Islet of Langerhans (tissue), 1 donor: Measurements from ENCODE around the gene CASZ1.
A peak's percentile ranks its signal among the peaks of the same experiment; 100 is the strongest.

Experiments used
- FAIRE-seq: peaks from one replicate; lab custom pipeline; 2011; peaks lifted over from hg19 to GRCh38; lab: Jason Lieb, UNC

The CASZ1 gene

DNA sequence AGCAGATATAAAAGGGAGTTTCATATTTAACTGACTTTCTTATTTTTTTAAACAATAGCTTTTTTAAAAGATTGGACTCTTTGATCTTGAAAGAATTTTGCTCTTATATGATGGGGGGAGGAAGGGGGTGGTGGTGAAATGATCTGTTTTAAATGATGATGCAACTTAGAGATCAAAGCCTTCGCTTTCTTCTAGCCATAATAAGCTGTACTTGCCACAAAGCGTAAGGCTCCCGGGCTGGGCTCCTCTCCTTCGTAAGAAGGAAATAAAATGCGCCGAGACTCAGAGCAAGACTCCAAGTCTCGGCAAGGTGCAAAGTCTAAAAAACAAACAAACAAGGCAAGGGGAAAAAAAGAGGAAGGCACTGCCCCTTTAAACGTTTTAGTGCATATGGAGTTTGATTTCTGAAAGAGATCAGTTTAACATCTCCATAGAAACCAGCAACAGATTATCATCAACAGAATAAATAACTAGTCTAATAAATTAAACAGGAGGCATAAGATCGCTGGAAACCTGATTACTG lies 3.3 kb downstream of the CASZ1 start:
- no peak for FAIRE-seq

DNA sequence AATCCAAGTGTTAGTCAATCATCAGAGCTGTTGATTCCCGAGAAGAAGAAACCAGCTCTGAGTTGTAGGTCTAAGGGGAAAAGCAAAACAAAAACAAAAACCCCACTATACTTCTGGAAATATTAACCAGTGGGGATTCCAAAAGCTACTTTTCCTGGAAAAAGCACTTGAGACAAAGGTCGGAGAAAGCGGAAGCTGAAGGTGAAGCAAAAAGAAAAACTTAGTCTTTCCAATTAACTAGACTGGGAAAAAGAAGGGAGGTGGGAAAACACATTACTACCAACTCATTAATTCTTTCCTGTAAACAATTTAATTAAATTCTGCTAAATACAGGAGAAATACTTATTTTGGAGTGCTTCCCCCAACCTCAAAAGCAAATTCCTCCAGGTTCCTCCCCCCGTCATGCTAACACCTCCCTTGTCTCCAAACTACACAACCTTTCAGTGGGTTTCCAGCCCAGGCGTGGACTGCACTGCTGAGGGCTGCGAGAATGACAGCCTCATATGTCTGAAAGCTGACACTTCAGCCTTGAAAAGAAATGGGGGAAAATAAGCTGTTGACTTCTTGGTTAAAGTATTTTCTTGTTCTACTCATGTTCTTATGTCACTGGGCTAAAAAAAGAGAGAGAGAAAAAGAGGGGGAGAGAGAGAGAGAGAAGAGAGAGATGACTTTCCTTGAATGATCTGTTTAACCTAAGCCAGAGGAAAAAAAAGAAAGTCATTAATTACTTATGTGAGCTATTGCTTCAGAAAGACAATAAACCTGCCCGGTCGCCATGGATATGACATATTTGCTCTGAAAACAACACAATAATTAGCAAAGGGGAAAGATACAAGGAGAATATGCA lies 5.1 kb downstream of the CASZ1 start:
- peak; percentile 94 for FAIRE-seq

DNA sequence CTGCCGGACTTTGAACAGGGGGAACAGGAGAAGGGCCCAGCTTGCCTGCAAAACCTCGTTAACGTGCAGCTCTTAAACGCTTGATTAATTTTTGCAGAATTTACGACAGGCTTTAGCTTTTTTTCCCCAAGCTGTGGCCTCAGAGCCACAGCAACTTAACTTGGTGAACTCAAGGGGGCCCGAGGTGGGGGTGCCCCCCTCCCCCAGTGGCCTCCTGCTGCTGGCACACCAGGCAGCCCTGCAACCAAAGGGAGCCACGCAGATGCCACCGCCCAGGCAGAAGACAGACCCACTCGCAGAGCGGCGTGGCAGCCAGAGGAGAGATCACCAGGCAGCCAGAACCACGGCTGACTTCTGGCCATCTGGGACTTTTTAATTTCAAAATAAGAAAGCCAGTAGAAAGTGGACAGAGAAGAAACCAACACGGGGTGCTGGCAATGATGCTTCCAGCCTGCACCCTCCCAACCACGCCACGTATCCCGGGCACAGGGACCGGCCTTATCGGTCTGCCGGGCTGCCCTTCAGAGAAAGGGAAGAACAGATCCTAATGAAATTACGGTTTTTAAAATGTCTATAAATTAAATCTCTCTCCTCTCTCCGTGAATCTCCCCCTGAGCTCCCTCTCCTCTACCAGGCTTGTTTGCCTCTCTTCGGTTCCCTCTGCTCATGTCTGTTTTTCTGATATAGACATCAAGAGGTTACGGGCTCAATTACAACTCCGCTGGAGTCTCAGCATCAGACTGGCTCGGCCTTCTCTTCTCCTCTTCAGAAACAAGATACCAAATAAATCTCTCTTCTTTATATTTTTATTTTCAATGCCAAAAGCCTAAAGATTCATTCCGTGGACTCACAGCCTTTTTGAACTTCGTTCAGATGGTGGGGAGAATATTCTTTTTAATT lies 6.4 kb downstream of the CASZ1 start:
- FAIRE-seq, result no peak

DNA sequence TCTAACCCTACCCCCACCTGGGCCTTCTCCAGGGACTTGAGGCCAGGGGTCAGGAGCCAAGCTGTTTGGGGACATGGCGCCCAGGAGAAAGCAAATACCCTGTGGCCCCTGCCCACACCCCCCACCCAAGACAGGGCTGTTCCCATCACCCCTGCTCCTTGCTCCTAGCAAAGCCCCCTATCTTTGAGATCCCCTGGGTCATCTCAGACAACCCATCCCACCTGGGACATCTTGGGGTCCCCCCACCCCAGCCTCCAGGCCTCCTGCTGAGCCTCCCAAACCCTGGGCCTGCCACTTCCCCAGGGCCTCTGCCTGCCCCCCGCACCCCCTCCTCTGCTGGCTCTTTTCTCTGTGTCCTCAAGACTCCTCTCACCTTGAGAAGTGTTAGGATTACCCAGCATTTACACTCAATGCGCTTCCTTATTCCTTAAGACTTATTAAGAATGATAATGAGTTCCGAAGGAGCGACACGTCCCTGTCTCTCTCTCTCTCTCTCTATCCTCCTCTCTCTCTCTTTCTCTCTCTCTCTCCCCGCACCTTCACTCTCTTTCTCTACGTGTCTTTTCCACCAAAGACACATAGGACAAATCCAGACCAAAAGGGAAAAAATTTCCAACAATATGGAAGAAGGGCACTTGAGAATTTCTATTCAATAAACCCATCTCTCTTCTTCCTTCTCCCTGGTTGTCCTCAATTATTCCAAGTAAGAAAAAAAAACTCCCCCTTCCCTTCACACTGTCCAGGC lies 7.2 kb downstream of the CASZ1 start:
- FAIRE-seq, result no peak

DNA sequence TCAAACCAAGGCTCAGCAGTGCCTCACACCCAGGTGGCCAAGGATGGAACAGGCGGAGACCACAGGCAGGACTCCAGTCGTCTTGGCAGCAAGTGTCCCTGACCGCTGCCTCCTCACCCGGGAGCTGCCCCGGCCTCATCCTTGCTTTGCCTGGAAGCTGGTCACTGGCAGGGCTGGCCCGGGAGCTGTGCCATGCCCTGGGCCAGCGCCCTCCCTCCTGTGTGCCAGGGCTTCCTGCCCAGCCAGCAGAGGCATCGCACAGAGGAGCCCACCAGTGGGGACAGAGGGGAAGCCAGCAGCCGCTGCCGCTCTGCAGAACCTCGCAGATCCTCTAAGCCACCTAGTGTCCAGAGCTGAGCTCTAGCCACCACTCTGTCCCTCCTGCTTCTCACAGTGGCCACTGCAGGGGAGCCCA lies 7.8 kb downstream of the CASZ1 start:
- no peak for FAIRE-seq

DNA sequence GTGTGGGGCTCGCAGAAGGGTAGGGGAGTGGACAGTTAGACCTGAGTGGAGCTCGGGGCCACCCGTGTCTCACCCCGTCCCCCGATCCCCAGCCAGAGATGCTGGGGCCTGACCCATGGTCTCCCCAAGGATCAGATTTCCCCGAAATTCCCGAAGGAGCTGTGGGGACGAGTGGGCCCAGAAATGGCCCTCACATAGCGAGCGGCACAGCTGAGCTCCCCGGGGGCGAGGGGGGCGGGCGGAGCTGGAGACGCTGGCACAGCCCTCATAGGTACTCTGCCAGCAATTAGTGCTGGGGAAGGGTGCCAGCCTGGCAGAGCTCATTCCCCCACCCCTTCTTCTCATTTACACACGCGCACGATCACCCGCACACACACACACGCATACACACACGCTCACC lies 9.2 kb downstream of the CASZ1 start:
- no peak for FAIRE-seq

DNA sequence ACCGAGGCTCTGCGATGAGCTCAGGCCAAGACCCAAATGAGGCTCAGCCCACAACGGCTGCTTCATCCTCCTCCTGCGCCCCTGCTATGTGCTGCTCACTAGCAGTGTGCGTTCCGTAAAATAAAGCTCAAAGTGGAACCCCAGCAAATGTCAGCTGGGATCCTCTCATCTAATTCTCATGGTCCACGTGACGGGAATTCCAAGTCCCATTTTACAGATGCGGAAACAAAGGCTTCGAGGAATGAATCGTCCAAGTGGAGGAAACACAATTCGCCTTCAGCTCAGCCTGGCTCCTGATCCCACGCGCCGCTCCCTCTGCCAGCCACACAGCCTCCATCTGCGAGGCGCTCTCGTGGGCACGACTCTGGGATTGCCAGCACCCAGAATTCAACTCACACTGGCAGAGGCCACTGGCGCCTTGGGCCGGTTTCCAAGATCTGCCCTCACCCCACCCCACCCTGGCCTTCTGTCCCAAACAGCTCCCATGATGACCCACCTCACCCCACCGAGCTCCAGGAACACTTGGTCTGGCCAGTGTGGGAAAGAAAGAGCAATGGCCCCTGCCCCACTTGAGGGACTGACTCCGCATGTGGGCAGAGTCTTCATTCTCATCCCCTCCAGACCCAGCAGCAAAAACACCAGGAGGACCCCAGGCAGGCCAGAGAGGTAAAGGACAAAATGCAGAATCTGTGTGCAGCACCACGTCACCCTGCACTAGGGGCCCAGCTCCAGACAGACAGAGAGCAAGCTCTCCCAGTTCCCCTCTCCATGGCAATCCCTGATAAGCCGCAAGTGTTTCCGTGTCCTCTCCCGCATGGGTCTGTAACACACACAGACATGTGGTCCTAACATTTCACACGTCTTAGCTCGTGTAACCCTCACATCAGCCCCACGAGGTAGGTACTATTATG lies 10.5 kb downstream of the CASZ1 start:
- no peak for FAIRE-seq

DNA sequence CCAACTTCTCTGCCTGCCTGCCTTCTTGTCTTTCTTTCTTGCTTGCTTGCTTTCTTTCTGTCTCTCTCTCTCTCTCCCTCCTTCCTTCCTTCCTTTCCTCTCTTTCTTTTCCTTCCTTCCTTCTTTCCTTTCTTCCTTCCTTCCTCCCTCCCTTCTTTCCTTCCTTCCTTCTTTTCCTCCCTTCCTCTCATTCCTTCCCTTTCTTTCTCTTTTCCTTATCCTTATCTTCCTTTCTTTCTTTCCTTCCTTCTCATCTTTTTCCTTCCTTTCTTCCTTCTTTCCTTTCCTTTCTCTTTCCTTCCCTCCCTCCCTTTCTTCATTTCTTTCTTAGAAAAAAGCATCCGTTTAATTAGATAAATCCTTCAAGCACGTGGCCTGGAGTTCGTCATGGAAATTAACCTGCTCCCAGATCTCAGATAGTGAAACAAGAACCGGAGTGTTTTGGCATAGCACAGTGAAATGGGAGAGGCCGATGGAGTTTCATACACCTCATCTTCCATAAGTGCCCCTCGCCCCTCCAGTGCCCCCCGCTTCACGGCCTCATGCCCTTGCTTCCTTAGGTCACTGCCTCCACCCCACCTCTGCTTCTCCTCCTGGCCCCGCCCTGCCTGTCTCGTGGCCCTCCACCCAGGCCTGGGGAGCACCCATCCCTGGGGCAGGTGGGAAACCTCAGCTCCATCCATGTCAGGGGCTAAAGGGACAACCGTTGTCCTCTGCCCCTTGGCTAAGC lies 11.3 kb downstream of the CASZ1 start:
- no peak for FAIRE-seq

DNA sequence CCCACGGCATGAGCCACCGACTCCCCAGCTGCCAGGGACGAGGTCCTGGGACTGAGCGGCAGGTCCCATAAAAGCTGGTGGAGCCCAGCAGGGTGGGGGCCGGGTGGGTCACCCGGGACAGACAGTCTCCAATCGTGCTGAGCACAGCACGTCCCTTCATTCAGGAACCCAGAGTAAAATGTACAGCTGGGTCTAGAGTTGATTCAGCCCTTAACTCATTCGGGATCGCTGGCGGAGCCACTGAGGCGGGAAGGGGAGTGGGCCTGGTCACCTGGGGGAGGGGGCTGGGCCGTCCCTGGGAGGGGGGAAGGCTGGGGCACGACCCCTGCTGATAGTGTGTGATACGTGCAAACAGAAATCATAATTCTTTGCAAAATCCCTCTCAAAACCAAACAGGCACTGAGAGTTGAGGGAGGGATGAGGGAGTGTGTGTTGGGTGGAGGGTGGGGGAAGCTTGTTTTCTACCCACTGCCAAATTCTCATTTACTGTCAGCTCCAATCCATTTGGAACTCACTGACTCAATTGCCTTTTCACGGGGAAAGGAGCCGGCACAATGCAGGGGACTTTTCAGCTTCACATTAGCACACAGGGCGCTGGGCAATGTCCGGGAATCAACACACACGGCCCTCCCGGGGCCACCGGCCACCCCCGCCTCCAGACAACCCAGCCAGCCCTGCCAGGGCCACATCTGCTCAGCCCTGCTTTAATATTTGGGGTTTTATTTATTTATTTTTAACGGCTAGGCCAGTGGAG lies 13.8 kb downstream of the CASZ1 start:
- FAIRE-seq, result no peak

DNA sequence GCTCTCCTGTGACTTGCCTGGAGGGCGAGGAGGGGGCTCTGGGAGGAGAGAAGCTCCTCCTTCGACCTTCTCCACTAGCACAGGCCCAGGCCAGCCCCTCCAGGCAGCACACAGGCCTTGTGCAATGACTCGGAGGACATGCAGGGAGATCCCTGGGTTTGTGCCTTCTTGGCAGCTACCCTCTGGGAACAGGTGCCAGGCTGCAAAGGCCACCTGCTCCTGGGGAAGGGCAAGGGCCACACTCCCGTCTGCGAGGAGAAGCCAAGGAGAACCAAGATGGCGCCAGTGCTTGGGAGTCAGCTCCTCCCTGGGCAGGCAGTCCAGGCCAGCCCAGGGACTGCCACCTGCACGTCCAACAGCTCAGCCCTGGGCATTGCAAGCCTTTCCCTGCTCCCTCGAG lies 15.3 kb downstream of the CASZ1 start:
- FAIRE-seq, result no peak

DNA sequence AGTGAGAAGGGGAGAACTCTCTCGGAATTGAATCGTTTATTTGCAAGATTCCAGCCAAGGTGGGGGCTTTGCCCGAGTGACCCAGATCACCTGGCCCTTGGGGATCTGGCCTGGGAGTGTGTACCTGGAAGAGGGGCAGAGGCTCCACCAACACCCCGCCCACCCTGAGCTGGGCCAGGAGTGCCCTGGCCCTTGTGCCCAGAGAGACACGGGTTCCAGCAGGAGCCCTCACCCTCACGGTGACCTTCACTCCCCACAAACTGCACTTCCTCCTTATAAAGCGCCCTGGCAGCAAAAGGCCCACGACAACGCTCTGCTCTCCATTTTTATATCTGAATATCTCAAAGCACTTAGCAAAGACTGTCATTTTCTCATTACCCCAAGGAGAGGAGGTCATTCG lies 16.6 kb downstream of the CASZ1 start:
- FAIRE-seq, result no peak

DNA sequence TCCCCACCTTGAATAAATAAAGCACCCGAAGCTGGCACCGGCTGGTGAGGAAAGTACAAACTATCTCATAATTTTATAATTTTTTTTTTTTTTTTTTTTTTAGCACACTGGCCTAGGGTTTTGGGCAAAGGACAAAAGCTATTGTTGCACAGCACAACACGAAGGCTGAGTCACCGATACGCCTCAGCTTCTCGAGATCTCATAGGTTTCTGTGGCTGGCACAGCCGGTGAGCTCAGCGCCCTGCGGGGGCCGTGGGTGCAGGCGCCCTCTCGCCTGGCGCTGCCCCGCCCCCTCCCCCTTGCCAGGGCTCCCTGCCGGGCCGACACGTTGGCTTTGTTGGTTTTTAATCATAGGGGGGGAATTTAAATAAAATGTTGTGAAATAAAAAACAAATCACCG lies 17.2 kb downstream of the CASZ1 start:
- no peak for FAIRE-seq

DNA sequence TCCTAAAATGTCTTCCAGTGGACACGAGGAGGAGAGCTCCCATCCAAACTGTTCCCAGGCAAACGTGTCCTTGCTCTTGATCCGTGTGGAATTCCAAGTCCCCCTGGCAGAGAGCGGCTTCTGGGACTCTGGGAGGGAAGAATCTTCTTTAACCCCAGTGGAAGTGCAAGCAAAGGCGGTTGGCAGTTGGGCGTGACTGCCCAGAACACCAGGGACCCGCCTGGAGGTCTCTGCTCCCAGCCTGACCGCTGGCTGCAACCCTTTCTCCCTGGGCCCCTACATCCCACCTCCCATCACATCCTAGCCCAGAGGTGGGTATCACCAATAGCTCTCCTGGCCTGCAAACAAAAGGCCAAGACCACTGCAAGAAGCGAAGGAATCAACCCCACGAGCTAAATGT lies 17.8 kb downstream of the CASZ1 start:
- no peak for FAIRE-seq

DNA sequence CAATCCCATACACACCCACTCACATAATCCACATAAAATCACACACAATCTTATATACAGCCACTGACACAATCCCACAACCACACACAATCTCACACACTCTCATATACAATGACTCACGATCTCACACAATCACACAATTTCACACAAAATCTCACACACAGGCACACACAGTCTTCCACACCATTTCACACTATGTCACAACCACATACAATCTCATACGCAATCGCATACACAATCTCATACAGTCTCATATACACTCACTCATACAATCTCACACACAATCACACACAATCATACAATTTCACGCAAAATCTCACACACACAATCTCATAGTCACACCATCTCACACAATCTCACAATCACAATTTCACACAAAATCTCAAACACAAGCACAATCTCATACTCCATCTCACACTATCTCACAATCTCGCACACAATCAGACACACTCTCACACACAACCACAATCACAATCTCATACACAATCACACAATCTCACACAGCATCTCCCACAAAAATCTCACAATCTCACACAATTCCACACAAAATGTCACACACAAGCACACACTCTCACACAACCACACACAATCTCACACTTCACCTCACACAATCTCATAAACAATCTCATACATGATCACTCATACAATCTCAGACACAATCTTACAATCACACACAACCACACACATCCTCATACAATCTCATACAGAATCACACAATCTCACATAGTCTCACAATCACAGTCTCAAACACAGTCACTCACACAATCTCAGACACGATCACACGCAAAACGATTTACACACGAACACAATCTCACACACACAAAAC lies 18.5 kb downstream of the CASZ1 start:
- no peak for FAIRE-seq

DNA sequence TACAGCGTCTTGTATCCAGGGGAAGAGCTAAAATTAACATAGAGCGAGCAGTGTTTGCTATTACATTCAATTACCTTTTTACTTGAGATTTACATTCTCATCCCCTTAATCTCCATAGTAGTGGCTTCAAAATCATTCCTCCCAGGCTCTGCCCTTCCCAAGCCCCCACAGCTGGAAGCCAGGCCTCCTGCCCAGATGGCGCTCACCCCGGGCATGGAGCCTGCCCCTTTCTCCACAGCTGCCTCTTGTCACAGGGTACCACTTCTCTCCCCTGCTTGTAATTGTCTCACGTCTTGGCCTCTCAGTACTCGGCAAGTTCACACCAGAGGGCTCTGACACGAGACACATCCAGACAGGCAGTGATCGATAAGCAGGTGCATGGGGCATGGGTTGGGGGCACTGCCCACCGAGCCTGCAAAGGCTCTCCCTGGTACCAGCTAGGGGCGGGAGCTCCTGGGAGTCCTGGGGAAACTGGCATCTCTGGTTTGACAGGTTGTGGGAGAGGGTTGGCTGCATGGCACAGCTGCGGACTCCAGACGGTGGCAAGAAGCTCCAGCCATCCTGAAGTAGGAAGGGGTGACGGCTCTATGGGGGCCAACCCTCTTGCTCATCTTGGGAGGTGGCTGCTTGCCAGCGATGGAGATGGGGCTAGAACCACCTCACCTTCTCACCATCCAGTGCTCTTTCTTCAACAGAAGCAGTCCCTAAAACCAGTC lies 20.1 kb downstream of the CASZ1 start:
- no peak for FAIRE-seq

DNA sequence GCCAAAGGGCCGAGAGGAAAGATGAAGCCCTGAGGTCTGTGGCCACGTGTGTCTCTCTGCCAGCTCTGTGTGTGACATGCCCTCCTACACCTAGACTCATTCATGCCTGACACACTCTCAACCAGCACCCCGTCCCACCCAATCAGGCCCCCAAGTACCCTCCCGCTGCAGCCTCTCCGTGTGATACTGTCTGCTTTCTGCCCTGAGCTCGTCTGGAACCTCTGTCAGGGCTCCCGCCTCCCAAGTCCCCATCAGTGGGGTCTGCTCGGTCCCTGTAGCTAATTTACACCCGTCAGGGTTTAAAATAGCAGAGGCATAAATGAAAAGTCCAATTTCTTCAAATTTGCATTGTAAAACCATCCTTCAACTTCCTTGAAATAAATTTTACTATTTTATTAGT lies 20.7 kb downstream of the CASZ1 start:
- no peak for FAIRE-seq

DNA sequence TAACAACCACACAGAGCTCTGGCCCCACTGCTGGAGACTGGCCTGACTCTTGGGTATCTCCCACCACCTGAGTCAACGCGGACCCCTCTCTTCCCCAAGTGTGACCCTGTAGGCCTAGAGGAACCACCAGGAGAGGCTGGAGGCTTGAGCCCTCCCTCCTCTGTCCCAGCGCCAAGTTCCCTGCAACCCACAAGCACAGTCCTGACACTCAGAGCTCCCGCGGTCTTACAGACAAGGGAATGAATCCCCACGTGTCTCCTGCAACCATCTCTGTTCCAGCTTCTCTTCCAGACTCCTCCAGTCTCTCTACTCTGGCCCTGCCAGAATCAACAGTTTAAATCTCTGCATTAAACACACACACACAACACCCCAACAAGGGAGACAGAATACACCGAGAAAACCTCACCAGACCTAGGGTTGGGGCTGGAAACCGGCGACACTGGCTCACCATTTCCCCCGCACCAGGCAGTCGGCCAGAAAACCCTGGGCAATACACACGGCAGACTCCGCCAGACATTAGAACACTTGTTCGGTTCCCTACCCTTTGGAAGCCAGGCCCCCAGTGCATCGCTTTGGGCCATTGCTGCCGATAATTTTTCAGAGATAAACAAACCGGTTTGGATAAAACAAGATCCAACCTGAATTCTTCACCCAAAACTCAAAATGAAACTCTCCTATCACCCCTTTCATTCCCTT lies 21.7 kb downstream of the CASZ1 start:
- FAIRE-seq, result no peak
